NCI-H1694 treated with DMSO at 0.1 percent for 48 hours (cell line): ENCODE results near the gene WASF3.

Experiments
- DNase-seq: peaks from one replicate; lab custom pipeline; 2025; lab: John Stamatoyannopoulos, UW

Gene WASF3

GRCh38 chr13:26590379-26590778 lies 32.9 kb downstream of the WASF3 start:
- DNase-seq = no peak

DNA sequence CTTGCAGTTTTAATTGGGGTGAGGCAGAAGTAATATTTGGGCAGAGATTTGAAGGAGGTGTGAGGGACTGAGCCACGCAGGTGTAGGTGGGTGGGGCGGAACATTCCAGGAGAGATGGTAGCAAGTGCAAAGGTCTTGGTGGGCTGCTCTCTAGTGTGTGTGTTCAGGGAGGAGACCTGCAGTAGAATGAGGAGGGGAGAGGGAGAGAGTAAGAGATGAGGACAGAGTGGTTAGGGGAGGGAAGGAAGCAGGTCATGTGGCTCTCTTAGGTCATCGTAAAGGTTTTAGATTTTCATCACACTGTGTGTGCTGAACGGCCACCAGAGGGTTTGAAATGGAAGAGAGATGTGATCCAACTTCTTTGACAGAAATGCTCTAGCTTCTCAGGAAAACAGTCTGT lies 33.5 kb downstream of the WASF3 start:
- no peak for DNase-seq

DNA sequence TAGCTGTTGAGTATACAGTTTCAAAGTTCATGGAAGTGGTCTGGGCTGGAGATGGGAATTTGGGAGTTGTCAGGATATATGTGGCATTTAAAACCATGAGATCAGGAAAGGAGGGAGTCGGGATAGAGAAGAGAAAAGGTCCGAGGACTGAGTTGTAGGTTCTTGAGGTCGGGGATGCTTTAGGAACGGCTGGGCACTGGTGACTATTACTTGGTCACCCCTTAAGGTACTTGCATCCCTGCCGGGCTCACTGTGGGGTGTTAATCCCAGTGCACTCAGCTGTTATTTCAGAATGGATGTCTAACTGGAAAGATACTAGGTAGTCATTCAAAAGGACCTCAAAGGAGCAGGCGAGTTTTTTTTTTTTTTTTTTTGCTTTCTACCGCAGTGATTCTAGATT lies 34.2 kb downstream of the WASF3 start:
- no peak for DNase-seq

DNA sequence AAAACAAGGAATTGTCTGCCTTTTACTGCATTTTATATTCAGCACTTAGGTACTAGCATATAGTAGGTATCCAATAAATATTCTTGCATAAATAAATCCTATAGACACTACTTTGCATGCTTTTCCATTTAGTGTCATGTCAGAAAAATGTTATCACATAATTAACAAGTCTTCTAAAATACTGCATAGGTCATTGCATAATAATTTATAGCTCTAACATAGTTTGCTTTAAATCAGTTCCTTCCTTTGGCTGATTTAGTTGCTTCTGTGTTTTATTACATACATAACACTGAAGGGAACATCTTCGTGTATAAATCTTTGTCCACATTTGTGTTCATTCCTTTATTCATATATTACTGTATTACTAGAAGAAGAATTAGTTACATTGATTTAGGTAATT lies 36.2 kb downstream of the WASF3 start:
- no peak for DNase-seq

- no peak for DNase-seq
Observed at GRCh38 chr13:26594363-26594762, 36.9 kb downstream of the WASF3 start.

DNA sequence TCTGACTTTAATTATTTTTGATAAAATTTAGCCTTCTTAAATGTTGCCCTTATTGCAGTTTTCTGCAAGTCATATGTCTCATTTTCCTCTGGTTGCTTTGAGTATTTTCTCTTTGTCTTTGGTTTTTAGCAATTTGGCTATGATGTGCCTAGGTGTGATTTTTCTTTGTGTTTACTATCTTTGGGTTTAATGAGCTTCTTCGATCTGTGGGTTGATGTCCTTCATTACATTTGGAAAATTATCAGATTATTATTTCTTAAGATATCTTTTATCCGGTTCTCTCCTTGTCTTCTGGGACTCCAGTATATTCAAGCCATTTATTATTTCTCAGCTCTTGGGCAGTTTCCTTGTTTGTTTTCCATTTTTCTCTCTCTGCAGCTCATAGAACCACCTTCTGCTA lies 39.0 kb downstream of the WASF3 start:
- DNase-seq = no peak

GRCh38 chr13:26599403-26599802 lies 41.9 kb downstream of the WASF3 start:
- DNase-seq = no peak

DNA sequence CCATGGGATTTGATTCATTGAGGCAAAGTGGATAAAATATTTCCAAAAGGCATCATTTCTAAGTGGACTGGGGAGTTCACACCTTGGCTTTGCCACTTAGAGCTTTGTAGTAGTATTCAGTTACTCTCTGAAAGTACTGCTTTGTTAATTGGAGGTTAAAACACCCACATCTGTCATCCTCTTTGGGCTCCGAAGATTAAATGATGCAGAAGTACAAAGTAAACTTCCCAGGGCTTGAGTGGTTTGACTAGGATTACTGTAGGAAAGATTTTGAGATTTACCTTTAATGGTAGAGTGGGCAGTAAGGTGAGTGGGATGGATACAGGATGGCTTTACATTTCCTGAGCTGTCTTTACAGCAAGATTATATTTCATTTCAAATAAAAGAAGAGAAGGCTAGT lies 42.4 kb downstream of the WASF3 start:
- no peak for DNase-seq

DNA sequence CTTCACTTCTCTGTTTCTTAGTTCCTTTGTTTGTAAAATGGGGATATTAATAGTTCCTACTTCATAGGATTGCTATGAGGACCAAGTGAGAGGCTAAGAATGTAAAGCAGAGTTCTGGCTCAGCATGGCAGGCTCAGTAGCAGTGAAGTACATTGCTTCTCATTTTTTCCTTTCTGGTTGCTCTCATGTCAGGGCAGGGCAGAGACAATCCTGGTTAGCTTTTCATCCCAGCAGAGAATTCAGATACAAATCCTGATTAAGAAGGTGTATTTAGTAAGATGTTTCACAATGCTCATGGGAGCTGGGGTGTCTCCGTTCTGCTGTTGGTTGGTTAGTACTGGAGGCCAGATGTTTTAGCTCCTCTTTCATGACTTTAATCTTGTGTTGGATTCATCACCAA lies 42.9 kb downstream of the WASF3 start:
- no peak for DNase-seq

DNA sequence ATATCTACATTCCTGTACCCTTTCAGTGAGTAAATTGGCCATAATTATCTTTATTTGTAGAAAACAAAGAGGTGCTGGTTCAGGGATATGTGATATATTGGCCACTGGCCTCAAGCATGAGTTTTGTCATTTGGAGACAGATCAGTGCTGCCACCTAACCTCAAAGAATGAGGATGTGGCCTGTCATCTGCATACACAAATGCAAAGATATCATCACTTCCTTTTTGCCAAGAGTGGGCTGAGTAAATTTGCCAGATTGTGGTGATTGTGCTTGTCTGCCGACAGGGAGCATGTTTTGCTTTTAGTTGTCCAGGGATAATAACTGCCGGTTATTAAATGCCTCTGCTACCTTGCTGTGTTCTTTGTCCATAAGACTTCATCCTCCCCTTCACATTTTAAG lies 44.2 kb downstream of the WASF3 start:
- peak; percentile 12 for DNase-seq

DNA sequence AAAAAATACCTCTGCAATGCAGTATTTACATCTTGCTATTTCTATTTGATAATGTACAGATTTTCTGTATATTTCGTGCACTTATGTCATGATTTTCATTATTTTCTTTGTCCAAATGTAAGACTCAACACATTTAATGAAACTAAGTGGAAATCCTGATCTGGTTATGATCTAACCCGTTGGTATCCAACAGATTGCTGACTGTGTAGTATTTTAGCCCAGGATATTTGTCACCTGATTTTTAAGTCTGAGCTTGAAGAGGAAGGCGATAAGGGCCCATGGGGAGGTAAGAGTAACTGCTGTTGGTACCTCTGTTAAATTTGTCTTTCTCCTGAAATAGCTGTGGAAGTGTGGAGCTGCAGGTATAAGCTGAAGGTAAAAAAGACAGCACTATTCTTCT lies 45.3 kb downstream of the WASF3 start:
- DNase-seq = no peak

GRCh38 chr13:26604784-26605545 lies 47.5 kb downstream of the WASF3 start:
- no peak for DNase-seq

- DNase-seq = no peak
Observed at GRCh38 chr13:26605845-26606244, 48.4 kb downstream of the WASF3 start.

GRCh38 chr13:26606631-26607030 lies 49.1 kb downstream of the WASF3 start:
- no peak for DNase-seq

GRCh38 chr13:26614721-26615120 lies 57.2 kb downstream of the WASF3 start:
- peak; percentile 52 for DNase-seq

- no peak for DNase-seq
Observed at GRCh38 chr13:26616126-26616525, 58.6 kb downstream of the WASF3 start.

- no peak for DNase-seq
Observed at GRCh38 chr13:26618726-26619125, 61.2 kb downstream of the WASF3 start.

GRCh38 chr13:26619358-26619757 lies 61.9 kb downstream of the WASF3 start:
- DNase-seq = no peak

- DNase-seq = no peak
Observed at GRCh38 chr13:26621731-26622401, 64.4 kb downstream of the WASF3 start.

DNA sequence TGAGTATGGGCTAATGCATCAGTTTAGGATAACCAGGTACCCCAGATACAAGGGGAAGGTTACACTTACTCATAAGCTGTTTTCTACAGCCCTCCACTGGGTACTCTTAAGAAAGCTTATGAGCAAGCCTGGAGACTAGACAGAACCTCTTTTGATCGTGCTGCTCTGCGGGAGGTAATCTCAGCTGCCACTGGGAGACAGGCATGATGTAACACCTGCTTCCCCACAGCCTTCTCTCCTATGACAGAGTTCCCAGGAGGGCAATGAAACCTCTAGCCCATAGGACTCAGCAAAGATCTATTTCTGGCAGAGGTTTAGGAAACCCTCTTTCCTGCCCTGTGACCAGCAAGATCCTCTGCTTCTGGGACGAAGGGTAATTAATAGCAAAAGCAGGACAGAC lies 65.6 kb downstream of the WASF3 start:
- DNase-seq = no peak

- no peak for DNase-seq
Observed at GRCh38 chr13:26624572-26624971, 67.1 kb downstream of the WASF3 start.

DNA sequence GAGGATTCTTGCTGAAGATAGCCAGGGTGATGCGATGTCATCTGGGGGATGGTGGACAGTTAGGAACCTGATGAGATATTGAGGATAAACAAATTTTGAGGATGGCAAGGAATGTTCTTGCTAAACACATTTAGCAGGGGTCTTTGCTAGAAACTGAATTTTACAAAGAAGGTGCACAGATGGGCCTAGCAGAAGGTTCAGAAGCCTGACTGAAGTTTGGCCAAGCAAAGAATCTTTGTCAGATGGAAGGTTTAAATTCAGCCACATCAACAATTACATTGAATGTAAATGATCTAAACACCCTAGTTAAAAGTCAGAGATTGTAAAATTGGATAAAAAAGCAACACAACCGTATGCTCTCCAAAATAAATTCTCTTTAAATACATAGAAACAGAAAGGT lies 68.8 kb downstream of the WASF3 start:
- no peak for DNase-seq

DNA sequence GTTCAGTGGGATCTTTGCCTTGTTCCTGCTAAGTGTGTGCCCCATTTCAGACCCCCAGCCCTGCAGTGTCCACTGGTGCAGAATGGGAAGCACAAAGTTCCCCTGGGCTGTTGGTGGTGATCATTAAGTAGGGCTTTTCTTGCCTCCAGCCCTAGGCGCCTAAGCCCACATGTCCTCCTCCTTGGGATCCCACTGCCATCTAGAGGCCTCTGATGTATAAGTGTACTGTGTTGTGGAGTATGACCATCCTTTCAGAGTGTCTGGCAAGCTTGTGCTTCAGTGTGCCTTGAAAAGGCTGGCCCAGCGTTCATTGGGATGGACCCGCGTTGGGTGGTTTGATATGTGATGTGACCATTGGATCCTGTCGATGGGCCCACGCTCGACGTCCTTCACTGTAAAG lies 71.2 kb downstream of the WASF3 start:
- DNase-seq = peak; percentile 58

GRCh38 chr13:26629260-26629825 lies 71.9 kb downstream of the WASF3 start:
- no peak for DNase-seq
